Natural killer cell (primary cell): ENCODE data around the gene VEZF1. TPM values are rescaled to one million over a fixed set of nuclear protein-coding genes. Genes with fewer than 3 reads are reported as not detected.
"Not testable (repeated sequence)": the region's sequence is repeated elsewhere in the genome, so short reads cannot be mapped to it uniquely, and the experiment has no call there.

Experiments used
- ATAC-seq, 3 donors: fragments of 150-1000 bp in 2 of 3; fragments of 200-7000 bp in 1 of 3; cut with Tn5 transposase; 1 replicate in 1 of 3; 2 replicates in 2 of 3; pipeline ENCODE4 v1.10.0; 2021; ENCODE audit warnings: mild to moderate bottlenecking in 2 of 3, moderate library complexity in 2 of 3
- DNase-seq, 2 donors: peaks; one replicate each; pipeline versions ENCODE4 v3.0.0 to v3.0.0-alpha.2; 2013 to 2021; ENCODE audit warnings: mixed read lengths in 1 of 2
- H3K27ac ChIP-seq: one replicate; pipeline ENCODE4 v1.5.1; 2013; ENCODE audit warnings: mild to moderate bottlenecking, low read length
- H3K27me3 ChIP-seq: one replicate; pipeline ENCODE4 v1.6.1; 2013; ENCODE audit warnings: low read length; ENCODE audit not compliant: control insufficient read depth, insufficient read depth
- H3K36me3 ChIP-seq: one replicate; pipeline ENCODE4 v1.6.1; 2013; ENCODE audit warnings: low read length; ENCODE audit not compliant: control insufficient read depth, insufficient read depth
- H3K4me1 ChIP-seq: one replicate; pipeline ENCODE4 v1.6.1; 2013; ENCODE audit warnings: low read length; ENCODE audit not compliant: control insufficient read depth, insufficient read depth
- H3K4me3 ChIP-seq: one replicate; pipeline ENCODE4 v1.5.1; 2013; ENCODE audit warnings: low read length
- H3K9me3 ChIP-seq: one replicate; pipeline ENCODE4 v1.6.1; 2013; ENCODE audit warnings: low read length; ENCODE audit not compliant: control insufficient read depth, insufficient read depth
- H3K27ac Mint-ChIP-seq, 2 donors: one replicate each; pipeline ENCODE4 v1.8.0; 2022; ENCODE audit warnings: mild to moderate bottlenecking in 2 of 2, mixed read lengths in 2 of 2, moderate library complexity in 1 of 2
- H3K27me3 Mint-ChIP-seq, 2 donors: one replicate each; pipeline ENCODE4 v1.8.0; 2022; ENCODE audit warnings: low read depth in 2 of 2, mixed read lengths in 2 of 2
- H3K36me3 Mint-ChIP-seq: one replicate; pipeline ENCODE4 v1.8.0; 2022; ENCODE audit warnings: mixed read lengths
- H3K4me1 Mint-ChIP-seq, 2 donors: one replicate each; pipeline ENCODE4 v1.8.0; 2022; ENCODE audit warnings: mixed read lengths in 2 of 2
- H3K4me3 Mint-ChIP-seq: one replicate; pipeline ENCODE4 v1.8.0; 2022; ENCODE audit warnings: mild to moderate bottlenecking, moderate library complexity, mixed read lengths
- H3K9me3 Mint-ChIP-seq, 2 donors: one replicate each; pipeline ENCODE4 v1.8.0; 2022; ENCODE audit warnings: mixed read lengths in 2 of 2
- CTCF ChIP-seq: fragments of 200-600 bp; IDR thresholded peaks from one replicate; pipeline ENCODE4 v1.8.0; 2022; ENCODE audit warnings: antibody characterized with exemption
- WGBS: methylation state at CpG from one replicate; pipeline ENCODE4 v1.1.7; 2013; ENCODE audit warnings: missing lambda C conversion rate; ENCODE audit not compliant: insufficient coverage; 5-methylcytosine and 5-hydroxymethylcytosine counted together
- intact Hi-C: fragments of 100-400 bp; cut with micrococcal nuclease; formaldehyde crosslinking; loops from one replicate; pipeline ENCODE4 v1.14.2; 2022
- total RNA-seq, 4 donors: library from RNA; stranded (reverse); fragments of 120-200 nt in 1 of 4; gene quantifications; one replicate each; pipeline versions ENCODE4 v1.2.3 to v1.2.4, GENCODE V29; 2013 to 2022

Gene VEZF1
- total RNA-seq, 3 donors from 2014 or later (not counting 1 experiment from before 2014, with no cell fraction given), result 49.8 to 64.6 (median 63.4) TPM

GRCh38 chr17:57980522-57980921 lies 7.5 kb downstream of the VEZF1 start:
- TF ChIP-seq CTCF, result no peak
- no peak overlapping the region for H3K4me3 ChIP-seq
- H3K27me3 ChIP-seq, result no peaks in the 10 kb centered on the region
- peaks cover 60 to 65% of the 10 kb centered on the region in 2 donors for H3K4me1 Mint-ChIP-seq
- no peak for ATAC-seq
- peaks cover 15% of the 10 kb centered on the region for H3K4me1 ChIP-seq
- H3K9me3 ChIP-seq, result no peaks in the 10 kb centered on the region
- H3K27ac ChIP-seq, result no peak overlapping the region
- intact Hi-C loops, result no loop called here
- no peaks in the 10 kb centered on the region for H3K9me3 Mint-ChIP-seq
- H3K4me3 Mint-ChIP-seq, result no peak overlapping the region
- peaks cover 43% of the 10 kb centered on the region for H3K36me3 Mint-ChIP-seq
- DNase-seq, result no peak
- no peak overlapping the region for H3K27ac Mint-ChIP-seq
- H3K27me3 Mint-ChIP-seq, result no peaks in the 10 kb centered on the region
- peaks cover 67% of the 10 kb centered on the region for H3K36me3 ChIP-seq
- WGBS, result 100% methylated on average over 3 of the region's 4 CpGs

- Histone ChIP-seq H3K27ac (no peak overlapping the region), H3K4me1 (peaks cover 11% of the 10 kb centered on the region), H3K36me3 (peaks cover 80% of the 10 kb centered on the region), H3K27me3 (no peaks in the 10 kb centered on the region), H3K4me3 (no peak overlapping the region), H3K9me3 (no peaks in the 10 kb centered on the region)
- Mint-ChIP-seq H3K9me3 (no peaks in the 10 kb centered on the region), H3K27ac (no peak overlapping the region), H3K27me3 (no peaks in the 10 kb centered on the region), H3K4me1 (peaks cover 45 to 50% of the 10 kb centered on the region in 2 donors), H3K4me3 (no peak overlapping the region), H3K36me3 (peaks cover 53% of the 10 kb centered on the region)
- TF ChIP-seq CTCF, result no peak
- intact Hi-C loops, result no loop called here
- no peak for DNase-seq
- ATAC-seq, result no peak
- 100% methylated on average over 1 of the region's 1 CpG for WGBS
Observed at GRCh38 chr17:57979076-57979475, 9.0 kb downstream of the VEZF1 start.

GRCh38 chr17:57976594-57976993 lies 11.5 kb downstream of the VEZF1 start:
- Mint-ChIP-seq H3K27ac (no peak overlapping the region), H3K27me3 (no peaks in the 10 kb centered on the region), H3K36me3 (peaks cover 46% of the 10 kb centered on the region), H3K4me1 (peaks cover 23 to 26% of the 10 kb centered on the region in 2 donors), H3K4me3 (no peak overlapping the region), H3K9me3 (no peaks in the 10 kb centered on the region)
- Histone ChIP-seq H3K27ac (no peak overlapping the region), H3K9me3 (no peaks in the 10 kb centered on the region), H3K4me1 (no peaks in the 10 kb centered on the region), H3K27me3 (no peaks in the 10 kb centered on the region), H3K4me3 (no peak overlapping the region), H3K36me3 (peaks cover 85% of the 10 kb centered on the region)
- intact Hi-C loops, result no loop called here
- TF ChIP-seq CTCF, result no peak
- 100% methylated on average over 1 of the region's 3 CpGs for WGBS
- no peak for DNase-seq
- ATAC-seq, result no peak

GRCh38 chr17:57975044-57975443 lies 13.0 kb downstream of the VEZF1 start:
- intact Hi-C loops, result no loop called here
- H3K9me3 ChIP-seq, result no peaks in the 10 kb centered on the region
- Mint-ChIP-seq H3K4me3 (no peak overlapping the region), H3K9me3 (no peaks in the 10 kb centered on the region), H3K36me3 (peaks cover 31% of the 10 kb centered on the region), H3K4me1 (peaks cover 8 to 12% of the 10 kb centered on the region in 2 donors), H3K27me3 (no peaks in the 10 kb centered on the region), H3K27ac (no peak overlapping the region)
- DNase-seq, result no peak
- H3K4me3 ChIP-seq, result no peak overlapping the region
- H3K27ac ChIP-seq, result no peak overlapping the region
- H3K27me3 ChIP-seq, result no peaks in the 10 kb centered on the region
- no peaks in the 10 kb centered on the region for H3K4me1 ChIP-seq
- ATAC-seq, result no peak
- H3K36me3 ChIP-seq, result peaks cover 71% of the 10 kb centered on the region
- 78% methylated on average over 1 of the region's 1 CpG for WGBS
- TF ChIP-seq CTCF, result no peak

GRCh38 chr17:57974053-57974824 lies 13.8 kb downstream of the VEZF1 start:
- ATAC-seq, H3K4me3 Mint-ChIP-seq, H3K27me3 ChIP-seq, DNase-seq, intact Hi-C loops, H3K4me3 ChIP-seq, H3K27ac Mint-ChIP-seq, H3K9me3 ChIP-seq, H3K27me3 Mint-ChIP-seq, H3K27ac ChIP-seq, H3K9me3 Mint-ChIP-seq, H3K4me1 ChIP-seq: not testable (repeated sequence)
- 96% methylated on average over 4 of the region's 4 CpGs for WGBS
- Mint-ChIP-seq H3K4me1 (peaks cover 8 to 11% of the 10 kb centered on the region in 2 donors), H3K36me3 (peaks cover 27% of the 10 kb centered on the region)
- H3K36me3 ChIP-seq, result peaks cover 64% of the 10 kb centered on the region
